ENCODE measurements around the gene RNF151. TPM values are rescaled to one million over a fixed set of nuclear protein-coding genes. Genes with fewer than 3 reads are reported as not detected.

Gene RNF151
- total RNA-seq, 1 donor from 2014 or later, result not detected

DNA sequence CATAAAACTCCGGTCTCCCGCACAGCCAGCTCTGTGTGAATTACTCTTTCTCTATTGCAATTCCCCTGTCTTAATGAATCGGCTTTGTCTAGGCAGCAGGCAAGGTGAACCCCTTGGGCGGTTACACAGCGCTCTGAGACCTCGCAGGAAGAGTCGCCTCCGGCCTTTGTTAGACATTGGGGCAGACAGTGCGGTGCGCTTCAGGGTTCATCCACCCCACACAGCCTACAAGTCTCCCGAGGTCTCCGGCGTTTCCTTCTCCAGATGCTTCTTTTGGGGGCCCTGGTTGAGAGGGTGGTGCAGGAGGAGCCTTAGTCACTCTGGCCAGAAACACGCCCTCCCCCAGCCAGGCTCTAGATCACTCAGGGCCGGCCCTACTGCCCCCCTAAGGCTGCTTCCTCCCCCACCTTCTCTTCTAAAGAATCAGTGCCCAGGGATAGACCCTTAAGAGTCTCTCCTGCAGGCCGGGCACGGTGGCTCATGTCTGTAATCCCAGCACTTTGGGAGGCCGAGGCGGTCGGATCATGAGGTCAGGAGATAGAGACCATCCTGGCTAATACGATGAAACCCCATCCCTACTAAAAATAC lies 21.9 kb upstream of the RNF151 start:
- Mint-ChIP-seq H3K36me3 (ENCODE audit: low read depth, unreplicated experiment) (peaks cover 5% of the 10 kb centered on the region), H3K4me3 (ENCODE audit: unreplicated experiment) (no peak overlapping the region), H3K4me1 (ENCODE audit: unreplicated experiment) (no peaks in the 10 kb centered on the region), H3K27ac (ENCODE audit: unreplicated experiment) (no peak overlapping the region), H3K27me3 (ENCODE audit: unreplicated experiment) (peaks cover 9% of the 10 kb centered on the region), H3K9me3 (ENCODE audit: unreplicated experiment) (no peaks in the 10 kb centered on the region)
- TF ChIP-seq, protein P1, sequence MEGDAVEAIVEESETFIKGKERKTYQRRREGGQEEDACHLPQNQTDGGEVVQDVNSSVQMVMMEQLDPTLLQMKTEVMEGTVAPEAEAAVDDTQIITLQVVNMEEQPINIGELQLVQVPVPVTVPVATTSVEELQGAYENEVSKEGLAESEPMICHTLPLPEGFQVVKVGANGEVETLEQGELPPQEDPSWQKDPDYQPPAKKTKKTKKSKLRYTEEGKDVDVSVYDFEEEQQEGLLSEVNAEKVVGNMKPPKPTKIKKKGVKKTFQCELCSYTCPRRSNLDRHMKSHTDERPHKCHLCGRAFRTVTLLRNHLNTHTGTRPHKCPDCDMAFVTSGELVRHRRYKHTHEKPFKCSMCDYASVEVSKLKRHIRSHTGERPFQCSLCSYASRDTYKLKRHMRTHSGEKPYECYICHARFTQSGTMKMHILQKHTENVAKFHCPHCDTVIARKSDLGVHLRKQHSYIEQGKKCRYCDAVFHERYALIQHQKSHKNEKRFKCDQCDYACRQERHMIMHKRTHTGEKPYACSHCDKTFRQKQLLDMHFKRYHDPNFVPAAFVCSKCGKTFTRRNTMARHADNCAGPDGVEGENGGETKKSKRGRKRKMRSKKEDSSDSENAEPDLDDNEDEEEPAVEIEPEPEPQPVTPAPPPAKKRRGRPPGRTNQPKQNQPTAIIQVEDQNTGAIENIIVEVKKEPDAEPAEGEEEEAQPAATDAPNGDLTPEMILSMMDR (IDR thresholded peaks at IDR 0.05; ENCODE audit: unreplicated experiment), result no peak
- DNase-seq (ENCODE audit: low spot score), result no peak

DNA sequence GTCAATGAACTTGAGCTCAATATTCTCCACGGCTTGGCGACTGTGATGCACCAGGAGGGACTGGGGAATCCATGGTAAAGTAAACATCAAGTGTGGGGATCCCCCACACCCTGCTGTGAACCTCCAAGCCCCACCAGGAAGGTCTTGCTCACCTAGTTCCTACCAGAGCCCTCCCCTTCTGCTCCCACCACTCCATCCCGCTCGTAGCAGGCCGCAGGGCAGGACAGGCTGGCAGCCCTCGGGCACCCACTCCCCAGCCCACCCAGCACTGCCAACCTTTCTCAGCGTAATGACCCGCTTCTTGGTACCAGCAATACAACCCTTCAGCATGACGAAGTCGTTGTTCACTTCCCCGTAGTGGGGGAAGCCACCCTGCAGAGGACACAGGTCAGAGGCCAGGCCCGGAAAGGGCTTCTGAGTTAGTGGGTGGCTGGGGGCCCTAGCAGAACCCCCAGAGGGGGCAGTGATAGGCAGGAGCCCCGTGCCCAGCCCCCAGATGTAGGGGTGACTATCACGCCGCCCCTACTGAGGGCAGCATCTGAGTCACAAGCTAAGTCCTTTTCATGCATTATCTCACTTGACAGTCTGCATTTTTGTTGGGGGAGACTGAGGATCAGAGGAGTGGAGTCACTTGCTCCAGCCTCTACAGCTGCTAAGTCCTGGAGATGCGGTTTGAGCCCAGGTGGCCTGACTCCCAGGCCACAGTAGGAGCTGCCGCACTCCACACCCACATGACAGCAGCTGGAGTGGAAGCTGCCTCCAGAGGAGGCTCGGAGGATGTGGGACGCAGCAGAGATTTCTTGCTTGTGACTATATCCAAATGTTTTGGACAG lies 20.9 kb upstream of the RNF151 start:
- H3K9me3 Mint-ChIP-seq (ENCODE audit: unreplicated experiment), result no peaks in the 10 kb centered on the region
- no peak overlapping the region for H3K4me3 Mint-ChIP-seq (ENCODE audit: unreplicated experiment)
- TF ChIP-seq, protein P1 (IDR thresholded peaks at IDR 0.05; ENCODE audit: unreplicated experiment), result no peak
- H3K4me1 Mint-ChIP-seq (ENCODE audit: unreplicated experiment), result no peaks in the 10 kb centered on the region
- no peak overlapping the region for H3K27ac Mint-ChIP-seq (ENCODE audit: unreplicated experiment)
- DNase-seq (ENCODE audit: low spot score), result no peak
- peaks cover 10% of the 10 kb centered on the region for H3K27me3 Mint-ChIP-seq (ENCODE audit: unreplicated experiment)
- peaks cover 5% of the 10 kb centered on the region for H3K36me3 Mint-ChIP-seq (ENCODE audit: low read depth, unreplicated experiment)

DNA sequence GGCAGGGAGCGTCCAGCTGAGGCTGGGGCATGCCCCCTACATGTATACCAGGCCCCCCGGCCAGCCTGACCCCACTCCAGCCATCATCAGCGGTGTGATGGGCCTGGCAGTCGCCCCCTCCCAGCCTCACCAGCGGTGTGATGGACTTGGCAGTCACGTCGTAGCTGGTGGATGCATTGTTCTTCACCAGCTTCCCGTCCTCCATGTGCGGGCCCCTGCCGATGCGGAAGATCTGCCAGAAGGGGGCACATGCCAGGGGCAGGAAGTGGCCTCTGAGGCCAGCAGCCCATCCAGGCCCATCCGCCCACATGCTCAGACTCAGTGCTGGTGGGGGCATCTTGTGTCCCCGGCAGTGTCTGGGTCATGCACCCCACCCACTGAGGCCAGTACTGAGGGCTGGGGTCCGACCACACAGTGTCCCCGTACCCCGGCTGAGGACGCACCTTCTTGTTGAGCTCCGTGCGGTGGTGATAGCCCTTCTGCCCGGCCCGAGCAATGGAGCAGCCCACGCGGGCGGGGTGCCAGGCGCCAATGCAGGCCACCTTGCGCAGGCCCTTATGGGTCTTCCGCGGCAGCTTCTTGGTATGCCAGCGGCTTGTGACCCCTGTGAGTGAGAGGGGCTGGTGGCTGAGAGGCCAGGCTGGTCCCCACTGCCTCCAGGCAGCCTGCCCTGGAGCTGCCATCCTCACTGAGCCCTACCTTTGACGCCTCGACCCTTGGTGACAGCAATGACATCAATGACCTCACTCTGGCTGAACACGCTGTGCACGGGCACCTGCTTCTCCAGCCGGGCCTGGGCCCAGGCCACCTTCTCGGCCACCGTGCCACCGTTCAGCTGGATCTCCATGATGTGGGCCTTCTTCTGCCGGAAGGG lies 19.9 kb upstream of the RNF151 start:
- H3K27ac Mint-ChIP-seq (ENCODE audit: unreplicated experiment), result no peak overlapping the region
- TF ChIP-seq, protein P1 (IDR thresholded peaks at IDR 0.05; ENCODE audit: unreplicated experiment), result no peak
- H3K27me3 Mint-ChIP-seq (ENCODE audit: unreplicated experiment), result peaks cover 10% of the 10 kb centered on the region
- no peak for DNase-seq (ENCODE audit: low spot score)
- H3K9me3 Mint-ChIP-seq (ENCODE audit: unreplicated experiment), result no peaks in the 10 kb centered on the region
- H3K4me1 Mint-ChIP-seq (ENCODE audit: unreplicated experiment), result no peaks in the 10 kb centered on the region
- H3K36me3 Mint-ChIP-seq (ENCODE audit: low read depth, unreplicated experiment), result no peaks in the 10 kb centered on the region
- H3K4me3 Mint-ChIP-seq (ENCODE audit: unreplicated experiment), result no peak overlapping the region

DNA sequence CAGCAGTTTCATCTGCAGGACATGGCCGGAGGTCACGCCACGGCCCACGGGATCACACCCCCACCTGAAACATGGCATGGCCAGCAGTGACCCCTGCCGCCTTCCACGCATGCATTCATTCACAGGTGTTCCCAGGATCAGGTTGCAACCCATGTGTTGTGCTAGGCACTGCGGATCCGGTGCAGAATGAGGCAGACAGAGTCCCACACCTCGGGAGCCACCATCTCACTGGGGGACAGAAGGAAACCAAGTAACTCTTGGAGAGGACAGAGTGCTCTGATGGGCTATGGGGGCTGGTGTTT lies 19.3 kb upstream of the RNF151 start:
- no peak overlapping the region for H3K4me3 Mint-ChIP-seq (ENCODE audit: unreplicated experiment)
- TF ChIP-seq, protein P1 (IDR thresholded peaks at IDR 0.05; ENCODE audit: unreplicated experiment), result no peak
- H3K27ac Mint-ChIP-seq (ENCODE audit: unreplicated experiment), result no peak overlapping the region
- no peaks in the 10 kb centered on the region for H3K9me3 Mint-ChIP-seq (ENCODE audit: unreplicated experiment)
- no peaks in the 10 kb centered on the region for H3K36me3 Mint-ChIP-seq (ENCODE audit: low read depth, unreplicated experiment)
- H3K4me1 Mint-ChIP-seq (ENCODE audit: unreplicated experiment), result no peaks in the 10 kb centered on the region
- DNase-seq (ENCODE audit: low spot score), result no peak
- peaks cover 10% of the 10 kb centered on the region for H3K27me3 Mint-ChIP-seq (ENCODE audit: unreplicated experiment)

All from endothelial cell (in vitro differentiated cells).